Measurements from ENCODE around the gene TCF3. TPM values are rescaled to one million over a fixed set of nuclear protein-coding genes. Genes with fewer than 3 reads are reported as not detected.

The TCF3 gene
- polyA plus RNA-seq, 1 donor from 2014 or later, result 31.7 TPM

DNA sequence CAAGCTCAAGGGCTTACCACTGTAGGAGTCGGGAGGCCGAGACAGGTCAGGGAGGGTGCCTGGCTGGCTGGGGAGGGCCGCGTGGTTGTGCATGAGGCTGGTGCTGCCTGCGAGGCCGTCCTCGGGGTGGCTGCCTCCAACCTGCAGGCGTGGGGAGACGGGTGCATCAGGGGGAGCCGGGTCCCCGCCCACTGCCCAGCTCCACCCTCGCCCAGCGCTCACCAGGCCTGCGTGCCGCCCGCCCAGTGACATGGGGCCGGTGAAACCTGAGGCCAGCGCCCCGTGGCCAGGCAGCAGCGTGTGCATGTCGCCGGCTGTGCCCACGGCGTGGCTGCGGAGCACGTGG lies 33.3 kb downstream of the TCF3 start:
- TF ChIP-seq, protein P1, sequence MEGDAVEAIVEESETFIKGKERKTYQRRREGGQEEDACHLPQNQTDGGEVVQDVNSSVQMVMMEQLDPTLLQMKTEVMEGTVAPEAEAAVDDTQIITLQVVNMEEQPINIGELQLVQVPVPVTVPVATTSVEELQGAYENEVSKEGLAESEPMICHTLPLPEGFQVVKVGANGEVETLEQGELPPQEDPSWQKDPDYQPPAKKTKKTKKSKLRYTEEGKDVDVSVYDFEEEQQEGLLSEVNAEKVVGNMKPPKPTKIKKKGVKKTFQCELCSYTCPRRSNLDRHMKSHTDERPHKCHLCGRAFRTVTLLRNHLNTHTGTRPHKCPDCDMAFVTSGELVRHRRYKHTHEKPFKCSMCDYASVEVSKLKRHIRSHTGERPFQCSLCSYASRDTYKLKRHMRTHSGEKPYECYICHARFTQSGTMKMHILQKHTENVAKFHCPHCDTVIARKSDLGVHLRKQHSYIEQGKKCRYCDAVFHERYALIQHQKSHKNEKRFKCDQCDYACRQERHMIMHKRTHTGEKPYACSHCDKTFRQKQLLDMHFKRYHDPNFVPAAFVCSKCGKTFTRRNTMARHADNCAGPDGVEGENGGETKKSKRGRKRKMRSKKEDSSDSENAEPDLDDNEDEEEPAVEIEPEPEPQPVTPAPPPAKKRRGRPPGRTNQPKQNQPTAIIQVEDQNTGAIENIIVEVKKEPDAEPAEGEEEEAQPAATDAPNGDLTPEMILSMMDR (IDR thresholded peaks at IDR 0.05; ENCODE audit: poor library complexity, severe bottlenecking), result no peak
- no peak for TF ChIP-seq RAD21 (conservative IDR thresholded peaks at IDR 0.05)
- TF ChIP-seq POLR2AphosphoS5 (IDR thresholded peaks at IDR 0.05), result no peak
- no peak for TF ChIP-seq MXI1 (conservative IDR thresholded peaks at IDR 0.05; ENCODE audit: poor library complexity, severe bottlenecking)
- TF ChIP-seq EZH2 (IDR thresholded peaks at IDR 0.05; ENCODE audit: borderline replicate concordance, insufficient read depth, low read length, poor library complexity, severe bottlenecking), result no peak
- TF ChIP-seq, protein P2, sequence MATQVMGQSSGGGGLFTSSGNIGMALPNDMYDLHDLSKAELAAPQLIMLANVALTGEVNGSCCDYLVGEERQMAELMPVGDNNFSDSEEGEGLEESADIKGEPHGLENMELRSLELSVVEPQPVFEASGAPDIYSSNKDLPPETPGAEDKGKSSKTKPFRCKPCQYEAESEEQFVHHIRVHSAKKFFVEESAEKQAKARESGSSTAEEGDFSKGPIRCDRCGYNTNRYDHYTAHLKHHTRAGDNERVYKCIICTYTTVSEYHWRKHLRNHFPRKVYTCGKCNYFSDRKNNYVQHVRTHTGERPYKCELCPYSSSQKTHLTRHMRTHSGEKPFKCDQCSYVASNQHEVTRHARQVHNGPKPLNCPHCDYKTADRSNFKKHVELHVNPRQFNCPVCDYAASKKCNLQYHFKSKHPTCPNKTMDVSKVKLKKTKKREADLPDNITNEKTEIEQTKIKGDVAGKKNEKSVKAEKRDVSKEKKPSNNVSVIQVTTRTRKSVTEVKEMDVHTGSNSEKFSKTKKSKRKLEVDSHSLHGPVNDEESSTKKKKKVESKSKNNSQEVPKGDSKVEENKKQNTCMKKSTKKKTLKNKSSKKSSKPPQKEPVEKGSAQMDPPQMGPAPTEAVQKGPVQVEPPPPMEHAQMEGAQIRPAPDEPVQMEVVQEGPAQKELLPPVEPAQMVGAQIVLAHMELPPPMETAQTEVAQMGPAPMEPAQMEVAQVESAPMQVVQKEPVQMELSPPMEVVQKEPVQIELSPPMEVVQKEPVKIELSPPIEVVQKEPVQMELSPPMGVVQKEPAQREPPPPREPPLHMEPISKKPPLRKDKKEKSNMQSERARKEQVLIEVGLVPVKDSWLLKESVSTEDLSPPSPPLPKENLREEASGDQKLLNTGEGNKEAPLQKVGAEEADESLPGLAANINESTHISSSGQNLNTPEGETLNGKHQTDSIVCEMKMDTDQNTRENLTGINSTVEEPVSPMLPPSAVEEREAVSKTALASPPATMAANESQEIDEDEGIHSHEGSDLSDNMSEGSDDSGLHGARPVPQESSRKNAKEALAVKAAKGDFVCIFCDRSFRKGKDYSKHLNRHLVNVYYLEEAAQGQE (IDR thresholded peaks at IDR 0.05; ENCODE audit: borderline replicate concordance), result no peak
- no peak for TF ChIP-seq TAF1 (IDR thresholded peaks at IDR 0.05; ENCODE audit: low read depth)
- TF ChIP-seq EP300 (conservative IDR thresholded peaks at IDR 0.05; ENCODE audit: poor library complexity, severe bottlenecking), result no peak
- no peak for TF ChIP-seq SMC3 (conservative IDR thresholded peaks at IDR 0.05; ENCODE audit: poor library complexity)
- no peaks in the 10 kb centered on the region for H3K36me3 ChIP-seq (ENCODE audit: insufficient read depth, low read length)
- H3K27ac ChIP-seq (ENCODE audit: low read length), result no peak overlapping the region
- no peaks in the 10 kb centered on the region for H3K79me2 ChIP-seq (replicated peaks; ENCODE audit: insufficient read depth, low read length)
- no peaks in the 10 kb centered on the region for H3K27me3 ChIP-seq (ENCODE audit: insufficient read depth, low read depth, low read length)
- no peak overlapping the region for H2AFZ ChIP-seq (ENCODE audit: low read depth, low read length)
- no peak overlapping the region for H3K4me2 ChIP-seq (ENCODE audit: low read length)
- H3K9ac ChIP-seq (ENCODE audit: low read length), result no peak overlapping the region
- H3K9me3 ChIP-seq (ENCODE audit: low read length), result no peaks in the 10 kb centered on the region
- H3K9me2 ChIP-seq (ENCODE audit: insufficient read depth, low read length), result no peaks in the 10 kb centered on the region
- H3F3A ChIP-seq (ENCODE audit: insufficient read depth, low read length, poor library complexity, severe bottlenecking), result no peaks in the 10 kb centered on the region
- no peak overlapping the region for H3K4me3 ChIP-seq (ENCODE audit: low read length)
- no peaks in the 10 kb centered on the region for H4K20me1 ChIP-seq (ENCODE audit: insufficient read depth)

GRCh38 chr19:1618157-1619093 lies 34.0 kb downstream of the TCF3 start:
- H3K9me3 ChIP-seq (ENCODE audit: low read length), result no peaks in the 10 kb centered on the region
- no peak overlapping the region for H3K4me3 ChIP-seq (ENCODE audit: low read length)
- H4K20me1 ChIP-seq (ENCODE audit: insufficient read depth), result no peaks in the 10 kb centered on the region
- TF ChIP-seq RAD21 (conservative IDR thresholded peaks at IDR 0.05), result peak; percentile 9
- TF ChIP-seq, protein P1 (IDR thresholded peaks at IDR 0.05; ENCODE audit: poor library complexity, severe bottlenecking), result no peak
- no peaks in the 10 kb centered on the region for H3K27me3 ChIP-seq (ENCODE audit: insufficient read depth, low read depth, low read length)
- H3F3A ChIP-seq (ENCODE audit: insufficient read depth, low read length, poor library complexity, severe bottlenecking), result no peaks in the 10 kb centered on the region
- no peaks in the 10 kb centered on the region for H3K9me2 ChIP-seq (ENCODE audit: insufficient read depth, low read length)
- no peaks in the 10 kb centered on the region for H3K79me2 ChIP-seq (replicated peaks; ENCODE audit: insufficient read depth, low read length)
- no peak overlapping the region for H3K27ac ChIP-seq (ENCODE audit: low read length)
- no peak overlapping the region for H3K4me2 ChIP-seq (ENCODE audit: low read length)
- no peak overlapping the region for H2AFZ ChIP-seq (ENCODE audit: low read depth, low read length)
- H3K36me3 ChIP-seq (ENCODE audit: insufficient read depth, low read length), result no peaks in the 10 kb centered on the region
- H3K9ac ChIP-seq (ENCODE audit: low read length), result no peak overlapping the region
